Heart left ventricle (tissue), 16 donors: Measurements from ENCODE around the gene PSMB10. TPM values are rescaled to one million over a fixed set of nuclear protein-coding genes. Genes with fewer than 3 reads are reported as not detected.

ENCODE experiments used
- ATAC-seq, 4 donors: fragments of 200-7000 bp; cut with Tn5 transposase; one replicate each; pipeline ENCODE4 v1.9.1; 2020 to 2022; ENCODE audit warnings: moderate library complexity in 4 of 4, mild to moderate bottlenecking in 3 of 4, moderate number of reproducible peaks in 1 of 4
- DNase-seq, 5 donors: peaks; one replicate each; pipeline ENCODE4 v3.0.0-alpha.2; 2020
- H3K27ac ChIP-seq, 12 donors: fragments of 200-600 bp; sonication (generic) in 4 of 12; one replicate each; pipeline versions ENCODE4 v1.5.0 to v1.8.0; 2016 to 2022; ENCODE audit warnings: mild to moderate bottlenecking in 2 of 12
- H3K27me3 ChIP-seq, 9 donors: fragments of 200-600 bp; sonication (generic) in 2 of 9; one replicate each; pipeline versions ENCODE4 v1.5.1 to v1.8.0; 2016 to 2022; ENCODE audit warnings: mild to moderate bottlenecking in 3 of 9
- H3K36me3 ChIP-seq, 9 donors: fragments of 200-600 bp; sonication (generic) in 2 of 9; one replicate each; pipeline versions ENCODE4 v1.5.0 to v1.8.0; 2018 to 2022; ENCODE audit warnings: mild to moderate bottlenecking in 2 of 9
- H3K4me1 ChIP-seq, 12 donors: fragments of 200-600 bp; sonication (generic) in 4 of 12; one replicate each; pipeline versions ENCODE4 v1.5.0 to v1.8.0; 2016 to 2022; ENCODE audit warnings: mild to moderate bottlenecking in 3 of 12
- H3K4me3 ChIP-seq, 12 donors: fragments of 200-600 bp; sonication (generic) in 4 of 12; one replicate each; pipeline versions ENCODE4 v1.5.0 to v1.8.0; 2017 to 2022; ENCODE audit warnings: mild to moderate bottlenecking in 9 of 12, moderate library complexity in 4 of 12
- H3K9me3 ChIP-seq, 12 donors: fragments of 200-600 bp; sonication (generic) in 4 of 12; one replicate each; pipeline versions ENCODE4 v1.5.0 to v1.8.0; 2016 to 2022; ENCODE audit warnings: mild to moderate bottlenecking in 1 of 12
- POLR2A ChIP-seq, 2 donors: fragments of 450-650 bp; IDR thresholded peaks; one replicate each; pipeline ENCODE4 v1.6.1; 2017; ENCODE audit warnings: antibody characterized with exemption in 2 of 2, mild to moderate bottlenecking in 2 of 2, moderate library complexity in 2 of 2
- WGBS, 4 donors: extraction: QIAGEN DNeasy Blood & Tissue Kit in 2 of 4; methylation state at CpG; one replicate each; pipeline versions ENCODE4 v1.1.5 to v1.1.7; 2013 to 2018; 5-methylcytosine and 5-hydroxymethylcytosine counted together
- intact Hi-C, 10 donors: fragments of 100-400 bp; cut with DNase I; formaldehyde crosslinking; loops; one replicate each; pipeline versions ENCODE4 v1.11.1 to v1.14.2; 2022
- polyA plus RNA-seq, 2 donors: library from polyadenylated mRNA; stranded (reverse); fragments of 200-250 nt; gene quantifications; one replicate each; pipeline ENCODE4 v1.2.3, GENCODE V29; 2013
- total RNA-seq, 9 donors: library from RNA; depleted of rRNA in 2 of 9; stranded (reverse); fragments of >200 nt in 2 of 9; fragmentation: NEBNext Ultra II Directional in 3 of 9; extraction: Animal tissue kit (Norgen Biotek cat#: 25700) in 3 of 9; gene quantifications; one replicate each; pipeline versions ENCODE4 v1.1.0 to v1.2.4, GENCODE V29; 2016 to 2023
- TF ChIP-seq, protein P1 (sequence below), 12 donors: fragments of 200-600 bp; sonication (generic) in 4 of 12; IDR thresholded peaks; one replicate each; pipeline versions ENCODE4 v1.5.0 to v1.8.0; 2018 to 2022; ENCODE audit warnings: antibody characterized with exemption in 12 of 12, mild to moderate bottlenecking in 5 of 12
- donor health status: ischemic (EF 13 %, LVEDD 7.1; RV severe dilation, severe dysfunction).
- donor health status: healthy with polysubstance abuse.
- donor health status: DM: no; HTN: yes; CAD: no.
- donor health status: DM: no; HTN: no; CAD: no.
- donor health status: ischemic (EF 25% LVEDD 6.9; RV normal size, moderate dysfunction).
- donor health status: ischemic (EF 25% LVEDD 5.7; RV mildly dilated, moderate dysfunction).
- donor health status: healthy.
- donor health status: DM: yes; HTN: yes; CAD: no.
- donor health status: ischemic (EF 35%, LVEDD 5.7; RV mildly dilated, moderate dysfunction).
- donor health status: nonischemic (EF 11% LVEDD 7.7; RV severe dilation, severe dysfunction).
- donor health status: DM: yes; HTN: yes; CAD: no.
- donor health status: PGD.
- donor health status: ischemic (EF 29% LVEDD 5.4; RV normal size, mild dysfunction).
- donor health status: nonischemic (EF 23%, LVEDD 6.1; RV moderate dilation, normal function).

PSMB10 gene
- total and polyA plus RNA-seq, 11 donors = 39.4 to 182 (median 60.5) TPM

DNA sequence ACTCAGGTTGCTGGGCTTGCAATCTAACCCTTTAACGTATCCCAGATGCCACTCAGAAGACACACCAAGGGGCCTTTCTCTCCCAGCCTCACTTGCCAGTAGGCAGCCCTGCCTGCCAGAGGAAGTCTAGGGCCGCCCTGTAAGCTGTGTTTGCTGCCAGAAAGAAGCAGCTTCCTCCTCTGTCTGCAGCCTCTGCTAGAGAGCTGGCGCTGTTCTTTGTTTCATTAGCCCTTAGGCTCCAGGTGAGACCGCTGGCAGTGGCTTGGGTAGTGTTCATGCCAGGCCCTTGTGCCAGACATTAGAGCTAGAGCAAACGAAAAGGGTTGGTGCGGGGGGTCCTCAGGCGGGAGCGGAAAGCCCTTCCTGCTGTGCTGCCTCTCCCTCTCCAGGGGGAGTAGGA lies 13.9 kb downstream of the PSMB10 start:
- DNase-seq = no peak
- Histone ChIP-seq H3K27me3 (no peaks in the 10 kb centered on the region), H3K36me3 (peaks cover 0 to 23% (median 12%) of the 10 kb centered on the region in 9 donors), H3K4me3 (no peak overlapping the region), H3K27ac (peak overlapping the region in 2 of 12 donors; percentile 15 to 27), H3K4me1 (peaks cover 3 to 89% (median 51%) of the 10 kb centered on the region in 12 donors), H3K9me3 (no peaks in the 10 kb centered on the region)
- TF ChIP-seq, protein P1, sequence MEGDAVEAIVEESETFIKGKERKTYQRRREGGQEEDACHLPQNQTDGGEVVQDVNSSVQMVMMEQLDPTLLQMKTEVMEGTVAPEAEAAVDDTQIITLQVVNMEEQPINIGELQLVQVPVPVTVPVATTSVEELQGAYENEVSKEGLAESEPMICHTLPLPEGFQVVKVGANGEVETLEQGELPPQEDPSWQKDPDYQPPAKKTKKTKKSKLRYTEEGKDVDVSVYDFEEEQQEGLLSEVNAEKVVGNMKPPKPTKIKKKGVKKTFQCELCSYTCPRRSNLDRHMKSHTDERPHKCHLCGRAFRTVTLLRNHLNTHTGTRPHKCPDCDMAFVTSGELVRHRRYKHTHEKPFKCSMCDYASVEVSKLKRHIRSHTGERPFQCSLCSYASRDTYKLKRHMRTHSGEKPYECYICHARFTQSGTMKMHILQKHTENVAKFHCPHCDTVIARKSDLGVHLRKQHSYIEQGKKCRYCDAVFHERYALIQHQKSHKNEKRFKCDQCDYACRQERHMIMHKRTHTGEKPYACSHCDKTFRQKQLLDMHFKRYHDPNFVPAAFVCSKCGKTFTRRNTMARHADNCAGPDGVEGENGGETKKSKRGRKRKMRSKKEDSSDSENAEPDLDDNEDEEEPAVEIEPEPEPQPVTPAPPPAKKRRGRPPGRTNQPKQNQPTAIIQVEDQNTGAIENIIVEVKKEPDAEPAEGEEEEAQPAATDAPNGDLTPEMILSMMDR (IDR thresholded peaks at IDR 0.05) = no peak
- no peak for TF ChIP-seq POLR2A (IDR thresholded peaks at IDR 0.05)
- 75 to 85% (median 82%) methylated on average over 7 to 8 of the region's 8 CpGs for WGBS, 4 donors
- no peak for ATAC-seq
- intact Hi-C loops = loop anchor here in 4 of 10 donors (10.0 kb wide), 1 partner anchor 248 kb away; no protein-coding TSS in a partner anchor

DNA sequence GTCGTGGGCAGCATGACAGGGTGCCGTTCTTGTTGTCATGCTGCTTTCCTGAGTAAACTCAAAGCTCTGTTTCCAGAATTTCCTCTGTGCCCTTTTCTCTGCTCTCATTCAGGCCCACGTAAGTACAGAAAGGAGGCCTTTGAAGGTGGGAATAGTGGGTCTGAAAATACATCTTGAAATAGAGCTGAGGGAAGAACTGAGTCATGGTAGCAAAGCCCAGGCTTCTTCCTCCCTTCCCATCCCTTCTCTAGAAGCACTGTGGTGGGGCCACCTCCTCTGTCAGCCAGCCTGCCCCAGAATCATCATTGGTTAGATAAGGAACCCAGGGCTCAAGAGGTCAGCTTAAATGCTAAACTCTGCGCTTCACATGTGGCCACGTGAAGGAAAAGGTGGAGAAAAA lies 14.4 kb downstream of the PSMB10 start:
- Histone ChIP-seq H3K27me3 (no peaks in the 10 kb centered on the region), H3K27ac (peak overlapping the region in 4 of 12 donors; percentile 10 to 27 (median 18)), H3K4me1 (peaks cover 3 to 94% (median 56%) of the 10 kb centered on the region in 12 donors), H3K36me3 (peaks cover 0 to 19% (median 6%) of the 10 kb centered on the region in 9 donors), H3K4me3 (no peak overlapping the region), H3K9me3 (no peaks in the 10 kb centered on the region)
- DNase-seq (no peak), ATAC-seq (no peak)
- intact Hi-C loops = loop anchor here in 4 of 10 donors (10.0 kb wide), 1 partner anchor 247 kb away; no protein-coding TSS in a partner anchor
- TF ChIP-seq POLR2A (IDR thresholded peaks at IDR 0.05) = no peak
- TF ChIP-seq, protein P1 (IDR thresholded peaks at IDR 0.05) = no peak
- 64 to 75% (median 69%) methylated on average over 5 of the region's 5 CpGs for WGBS, 4 donors

DNA sequence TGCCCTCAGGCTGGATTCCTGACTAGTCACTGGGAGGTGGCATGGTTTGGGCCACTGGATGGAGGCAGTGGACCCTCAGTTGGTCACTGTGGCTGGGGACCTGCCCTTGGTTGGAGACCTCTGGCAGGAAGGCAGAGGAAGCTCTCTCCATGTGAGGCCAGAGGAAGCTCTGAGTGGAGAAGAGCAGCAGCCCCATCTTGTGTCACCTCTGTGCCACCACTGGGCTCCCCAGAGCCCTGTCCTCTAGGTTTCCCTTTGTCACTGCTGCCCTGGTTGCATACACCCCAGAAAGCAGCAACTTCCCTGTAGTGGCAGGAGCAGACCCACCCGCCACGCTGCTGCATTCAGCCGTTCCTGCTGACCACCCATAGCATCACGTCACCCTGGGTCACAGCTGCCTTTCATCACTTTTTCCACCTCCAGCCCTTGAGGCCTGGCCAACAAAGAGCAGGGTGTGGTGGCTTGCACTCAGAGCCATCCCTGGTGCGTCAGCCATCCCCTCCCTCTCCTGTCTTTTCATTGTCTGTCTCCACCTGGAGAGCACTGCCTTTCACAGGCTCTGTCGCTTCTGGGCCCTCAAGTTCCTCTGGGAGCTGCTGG lies 16.9 kb downstream of the PSMB10 start:
- H3K4me1 ChIP-seq = peaks cover 0 to 98% (median 54%) of the 10 kb centered on the region in 12 donors
- intact Hi-C loops = loop anchor here in 4 of 10 donors (5.0 to 10.0 kb wide), 2 partner anchors 102 to 245 kb away; no protein-coding TSS in a partner anchor
- no peaks in the 10 kb centered on the region for H3K9me3 ChIP-seq
- peak overlapping the region in 7 of 12 donors; percentile 4 to 39 (median 26) for H3K27ac ChIP-seq
- ATAC-seq (peak in 3 of 4 donors; percentile 27 to 35 (median 27)), DNase-seq (no peak)
- peaks cover 0 to 38% (median 5%) of the 10 kb centered on the region in 9 donors for H3K36me3 ChIP-seq
- TF ChIP-seq, protein P1 (IDR thresholded peaks at IDR 0.05) = peak in 7 of 12 donors; percentile 10 to 52 (median 20)
- no peak for TF ChIP-seq POLR2A (IDR thresholded peaks at IDR 0.05)
- WGBS, 4 donors = 55 to 73% (median 62%) methylated on average over 6 of the region's 6 CpGs
- no peaks in the 10 kb centered on the region for H3K27me3 ChIP-seq
- no peak overlapping the region for H3K4me3 ChIP-seq

DNA sequence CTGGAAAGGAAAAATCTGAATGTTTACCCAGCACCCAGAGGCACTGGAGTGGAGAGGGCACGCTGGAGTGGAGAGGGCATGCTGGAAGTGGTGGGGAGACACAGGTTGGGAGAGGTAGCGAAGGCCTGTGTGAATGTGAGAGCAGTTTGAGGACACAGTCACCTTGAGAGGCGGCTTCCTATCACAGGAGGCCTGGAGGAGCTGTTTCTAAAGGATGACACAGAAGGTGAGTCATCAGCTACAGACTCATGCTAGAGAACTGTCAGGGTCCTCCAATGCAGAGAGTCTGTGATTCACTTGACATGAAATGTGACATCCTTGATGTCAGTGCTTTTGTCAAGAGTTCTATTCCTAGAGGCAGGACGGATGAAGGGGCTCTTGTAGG lies 18.8 kb downstream of the PSMB10 start:
- H3K27me3 ChIP-seq = no peaks in the 10 kb centered on the region
- H3K36me3 ChIP-seq = peaks cover 0 to 32% (median 6%) of the 10 kb centered on the region in 9 donors
- no peak for DNase-seq
- no peak for TF ChIP-seq POLR2A (IDR thresholded peaks at IDR 0.05)
- TF ChIP-seq, protein P1 (IDR thresholded peaks at IDR 0.05) = no peak
- H3K4me3 ChIP-seq = no peak overlapping the region
- H3K4me1 ChIP-seq = peaks cover 0 to 83% (median 51%) of the 10 kb centered on the region in 12 donors
- peak overlapping the region in 11 of 12 donors; percentile 31 to 76 (median 64) for H3K27ac ChIP-seq
- no peaks in the 10 kb centered on the region for H3K9me3 ChIP-seq
- 51 to 76% (median 59%) methylated on average over 4 of the region's 4 CpGs for WGBS, 4 donors
- intact Hi-C loops = loop anchor here in 1 of 10 donors (5.0 kb wide), 1 partner anchor 101 kb away; no protein-coding TSS in a partner anchor
- peak in 3 of 4 donors; percentile 19 to 69 (median 40) for ATAC-seq
